A549 (cell line): ENCODE data around the gene RELL2.
A peak's percentile ranks its signal among the peaks of the same experiment; 100 is the strongest.

ENCODE experiments used
- BHLHE40 ChIP-seq: IDR thresholded peaks from 2 replicates; pipeline ENCODE4 v1.6.1; 2012; ENCODE audit warnings: low read depth, low read length, inconsistent platforms
- CEBPB ChIP-seq, 2 experiments: fragments of >200 bp in 1 of 2; sonication (Bioruptor Twin) in 1 of 2; formaldehyde crosslinking in 1 of 2; IDR thresholded peaks; 2 replicates each; pipeline ENCODE4 v1.6.1; 2012 to 2016
- CHD4 ChIP-seq: fragments of 200-600 bp; sonication (generic); IDR thresholded peaks from 2 replicates; pipeline ENCODE4 v1.6.1; 2016; ENCODE audit warnings: antibody characterized with exemption, mild to moderate bottlenecking, borderline replicate concordance
- CTCF ChIP-seq: fragments of >200 bp; sonication (Bioruptor Twin); formaldehyde crosslinking; IDR thresholded peaks from 3 replicates; pipeline ENCODE4 v1.5.1; 2016
- HOXB13 ChIP-seq: fragments of 250-450 bp; sonication (Bioruptor Pico); IDR thresholded peaks from 2 replicates; pipeline ENCODE4 v1.5.0; 2020; ENCODE audit warnings: low read depth, mild to moderate bottlenecking, moderate library complexity
- JUN ChIP-seq, 2 experiments: fragments of >200 bp; sonication (Bioruptor Twin); formaldehyde crosslinking; IDR thresholded peaks; 2 replicates in 1 of 2; 3 replicates in 1 of 2; pipeline ENCODE4 v1.6.1; 2016 to 2017
- JUNB ChIP-seq: fragments of >200 bp; sonication (Bioruptor Twin); formaldehyde crosslinking; IDR thresholded peaks from 2 replicates; pipeline ENCODE4 v1.6.1; 2016
- MAX ChIP-seq: IDR thresholded peaks from 2 replicates; pipeline ENCODE4 v1.6.1; 2012
- POLR2A ChIP-seq: IDR thresholded peaks from 2 replicates; pipeline ENCODE4 v1.6.1; 2012; ENCODE audit warnings: mild to moderate bottlenecking, low read length
- REST ChIP-seq: fragments of 200-600 bp; sonication (generic); IDR thresholded peaks from 2 replicates; pipeline ENCODE4 v1.6.1; 2016; ENCODE audit warnings: antibody characterized with exemption, mild to moderate bottlenecking, moderate library complexity
- SREBF2 ChIP-seq: fragments of 450-650 bp; IDR thresholded peaks from 2 replicates; pipeline ENCODE4 v1.6.1; 2014; ENCODE audit warnings: mild to moderate bottlenecking, moderate library complexity
- TP53 ChIP-seq: fragments of 250-450 bp; sonication (Bioruptor Pico); IDR thresholded peaks from 2 replicates; pipeline ENCODE4 v1.5.0; 2021; ENCODE audit warnings: mild to moderate bottlenecking, moderate library complexity
- USF2 ChIP-seq: fragments of 450-650 bp; IDR thresholded peaks from 2 replicates; pipeline ENCODE4 v1.6.1; 2014; ENCODE audit warnings: antibody characterized with exemption
- ZC3H11A ChIP-seq: fragments of 450-650 bp; IDR thresholded peaks from 2 replicates; pipeline ENCODE4 v1.6.1; 2014; ENCODE audit warnings: antibody characterized with exemption, mild to moderate bottlenecking

GRCh38 chr5:141618804-141619554 is 17.8 kb upstream of the RELL2 start, which contains the start of gene DIAPH1:
- peak; percentile 97 for TF ChIP-seq CTCF
- TF ChIP-seq CEBPB (IDR thresholded peaks at IDR 0.05): no peak
- TF ChIP-seq USF2: peak; percentile 85
- TF ChIP-seq HOXB13 (CRISPR knock-in tag): no peak
- TF ChIP-seq POLR2A: peak; percentile 74
- TF ChIP-seq TP53 (CRISPR knock-in tag): peak; percentile 76; the same call in 1 of the 2 replicates
- peak; percentile 99 for TF ChIP-seq MAX
- TF ChIP-seq JUNB: no peak
- no peak for TF ChIP-seq SREBF2
- peak; percentile 58; the same call in 1 of the 2 replicates for TF ChIP-seq BHLHE40
- TF ChIP-seq ZC3H11A: no peak
- TF ChIP-seq CHD4: no peak
- peak in 1 of 2 experiments; percentile 76; a peak in 3 of 5 replicates for TF ChIP-seq JUN (IDR thresholded peaks at IDR 0.05)
- TF ChIP-seq REST: no peak
